ENCODE results near the gene CUBN. TPM values are rescaled to one million over a fixed set of nuclear protein-coding genes. Genes with fewer than 3 reads are reported as not detected.

CUBN gene
- total RNA-seq, 2 experiments from 2014 or later, result 0.25 to 0.43 TPM

- DNase-seq (no peak), ATAC-seq (no peak)
- no peaks in the 10 kb centered on the region for H3K36me3 Mint-ChIP-seq (ENCODE audit: low read depth)
- ChIA-PET CTCF (no interaction called here), POLR2A (no interaction called here)
- H3K9me3 Mint-ChIP-seq (ENCODE audit: low read depth), result peaks cover 10% of the 10 kb centered on the region
- no peak overlapping the region for H3K4me3 Mint-ChIP-seq
- no peaks in the 10 kb centered on the region for H3K27me3 Mint-ChIP-seq
- no peak overlapping the region for H3K27ac Mint-ChIP-seq
- intact Hi-C loops (cut with DNase I, micrococcal nuclease), result loop anchor here (5.0 kb wide), 2 partner anchors 284 to 364 kb away; no protein-coding TSS in a partner anchor
- peaks cover 13% of the 10 kb centered on the region for H3K4me1 Mint-ChIP-seq
These were observed 235.9 kb downstream of the CUBN start for GRCh38 chr10:16893664-16894063.

- Mint-ChIP-seq H3K4me3 (peak overlapping the region; percentile 56), H3K27me3 (no peaks in the 10 kb centered on the region), H3K36me3 (ENCODE audit: low read depth) (no peaks in the 10 kb centered on the region), H3K4me1 (peaks cover 13% of the 10 kb centered on the region), H3K27ac (peak overlapping the region; percentile 48), H3K9me3 (ENCODE audit: low read depth) (peaks cover 9% of the 10 kb centered on the region)
- ChIA-PET POLR2A (interaction anchor here (0.7 to 1.5 kb wide), 14 partner anchors 9 to 753 kb away, joined by 3 to 13 read pairs (median 6); partner anchors contain the start of genes RSU1, STAM, TRDMT1 and VIM), CTCF (interaction anchor here (0.6 to 1.4 kb wide), 5 partner anchors 16 to 365 kb away, joined by 3 to 5 read pairs (median 4); no protein-coding TSS in a partner anchor)
- peak; percentile 96 for ATAC-seq
- intact Hi-C loops (cut with DNase I, micrococcal nuclease), result loop anchor here (1.0 to 5.0 kb wide), 10 partner anchors 47 to 366 kb away; partner anchors contain the start of gene VIM (in 1 of the 2)
- DNase-seq, result peak; percentile 72
These were observed 238.0 kb downstream of the CUBN start for GRCh38 chr10:16891375-16892313.

GRCh38 chr10:16890691-16891090 is 238.9 kb downstream of the CUBN start:
- Mint-ChIP-seq H3K4me1 (peaks cover 13% of the 10 kb centered on the region), H3K27ac (no peak overlapping the region), H3K4me3 (no peak overlapping the region), H3K9me3 (ENCODE audit: low read depth) (peaks cover 2% of the 10 kb centered on the region), H3K27me3 (no peaks in the 10 kb centered on the region), H3K36me3 (ENCODE audit: low read depth) (no peaks in the 10 kb centered on the region)
- ChIA-PET CTCF (interaction anchor here (1.4 kb wide), 1 partner anchor 254 kb away, joined by 5 read pairs; no protein-coding TSS in a partner anchor), POLR2A (no interaction called here)
- DNase-seq (no peak), ATAC-seq (no peak)
- intact Hi-C loops (cut with DNase I, micrococcal nuclease), result loop anchor here (1.0 to 5.0 kb wide), 10 partner anchors 46 to 367 kb away; partner anchors contain the start of gene VIM (in 1 of the 2)

- Mint-ChIP-seq H3K36me3 (ENCODE audit: low read depth) (no peaks in the 10 kb centered on the region), H3K27ac (no peak overlapping the region), H3K4me1 (peaks cover 13% of the 10 kb centered on the region), H3K27me3 (no peaks in the 10 kb centered on the region), H3K9me3 (ENCODE audit: low read depth) (no peaks in the 10 kb centered on the region), H3K4me3 (no peak overlapping the region)
- ChIA-PET POLR2A (no interaction called here), CTCF (no interaction called here)
- ATAC-seq (no peak), DNase-seq (no peak)
- intact Hi-C loops (cut with DNase I, micrococcal nuclease), result no loop called here
These were observed 242.0 kb downstream of the CUBN start for GRCh38 chr10:16887565-16887964.

- H3K4me1 Mint-ChIP-seq, result peaks cover 2% of the 10 kb centered on the region
- H3K36me3 Mint-ChIP-seq (ENCODE audit: low read depth), result no peaks in the 10 kb centered on the region
- ChIA-PET POLR2A (no interaction called here), CTCF (interaction anchor here (1.5 kb wide), 1 partner anchor 371 kb away, joined by 3 read pairs; no protein-coding TSS in a partner anchor)
- H3K27ac Mint-ChIP-seq, result no peak overlapping the region
- DNase-seq, result no peak
- no peak for ATAC-seq
- intact Hi-C loops (cut with DNase I, micrococcal nuclease), result no loop called here
- no peaks in the 10 kb centered on the region for H3K9me3 Mint-ChIP-seq (ENCODE audit: low read depth)
- H3K4me3 Mint-ChIP-seq, result no peak overlapping the region
- no peaks in the 10 kb centered on the region for H3K27me3 Mint-ChIP-seq
These were observed 243.6 kb downstream of the CUBN start for GRCh38 chr10:16886031-16886430.

GRCh38 chr10:16884497-16884896 is 245.1 kb downstream of the CUBN start:
- no peaks in the 10 kb centered on the region for H3K9me3 Mint-ChIP-seq (ENCODE audit: low read depth)
- DNase-seq (no peak), ATAC-seq (no peak)
- no peaks in the 10 kb centered on the region for H3K36me3 Mint-ChIP-seq (ENCODE audit: low read depth)
- no peaks in the 10 kb centered on the region for H3K27me3 Mint-ChIP-seq
- intact Hi-C loops (cut with DNase I, micrococcal nuclease), result no loop called here
- ChIA-PET POLR2A (no interaction called here), CTCF (interaction anchor here (1.0 to 1.5 kb wide), 2 partner anchors 76 to 372 kb away, joined by 3 read pairs; no protein-coding TSS in a partner anchor)
- H3K27ac Mint-ChIP-seq, result no peak overlapping the region
- H3K4me3 Mint-ChIP-seq, result no peak overlapping the region
- H3K4me1 Mint-ChIP-seq, result no peaks in the 10 kb centered on the region

GRCh38 chr10:16883084-16883483 is 246.5 kb downstream of the CUBN start:
- intact Hi-C loops (cut with DNase I, micrococcal nuclease), result no loop called here
- ATAC-seq (no peak), DNase-seq (no peak)
- POLR2A ChIA-PET, result interaction anchor here (0.6 kb wide), 1 partner anchor 92 kb away, joined by 3 read pairs; no protein-coding TSS in a partner anchor
- Mint-ChIP-seq H3K27me3 (no peaks in the 10 kb centered on the region), H3K27ac (no peak overlapping the region), H3K36me3 (ENCODE audit: low read depth) (no peaks in the 10 kb centered on the region), H3K9me3 (ENCODE audit: low read depth) (no peaks in the 10 kb centered on the region), H3K4me1 (no peaks in the 10 kb centered on the region), H3K4me3 (no peak overlapping the region)
- CTCF ChIA-PET, result interaction anchor here (0.9 to 1.6 kb wide), 2 partner anchors 13 to 49 kb away, joined by 3 to 4 read pairs; no protein-coding TSS in a partner anchor

- no peak for ATAC-seq
- Mint-ChIP-seq H3K4me3 (no peak overlapping the region), H3K9me3 (ENCODE audit: low read depth) (no peaks in the 10 kb centered on the region), H3K36me3 (ENCODE audit: low read depth) (no peaks in the 10 kb centered on the region), H3K27me3 (no peaks in the 10 kb centered on the region), H3K4me1 (no peaks in the 10 kb centered on the region), H3K27ac (no peak overlapping the region)
- intact Hi-C loops (cut with DNase I, micrococcal nuclease), result no loop called here
- CTCF ChIA-PET, result interaction anchor here (0.7 to 1.7 kb wide), 5 partner anchors 9 to 83 kb away, joined by 3 to 5 read pairs (median 4); no protein-coding TSS in a partner anchor
- POLR2A ChIA-PET, result no interaction called here
- DNase-seq, result no peak
These were observed 259.3 kb downstream of the CUBN start for GRCh38 chr10:16870331-16870730.

- intact Hi-C loops (cut with DNase I, micrococcal nuclease), result no loop called here
- H3K27ac Mint-ChIP-seq, result no peak overlapping the region
- CTCF ChIA-PET, result interaction anchor here (0.7 to 1.3 kb wide), 2 partner anchors 15 to 48 kb away, joined by 3 to 4 read pairs; no protein-coding TSS in a partner anchor
- no peaks in the 10 kb centered on the region for H3K9me3 Mint-ChIP-seq (ENCODE audit: low read depth)
- no peaks in the 10 kb centered on the region for H3K27me3 Mint-ChIP-seq
- POLR2A ChIA-PET, result no interaction called here
- ATAC-seq (no peak), DNase-seq (no peak)
- no peaks in the 10 kb centered on the region for H3K36me3 Mint-ChIP-seq (ENCODE audit: low read depth)
- no peak overlapping the region for H3K4me3 Mint-ChIP-seq
- H3K4me1 Mint-ChIP-seq, result no peaks in the 10 kb centered on the region
These were observed 261.6 kb downstream of the CUBN start for GRCh38 chr10:16867990-16868389.

- H3K27me3 Mint-ChIP-seq, result no peaks in the 10 kb centered on the region
- intact Hi-C loops (cut with DNase I, micrococcal nuclease), result no loop called here
- H3K27ac Mint-ChIP-seq, result no peak overlapping the region
- H3K36me3 Mint-ChIP-seq (ENCODE audit: low read depth), result no peaks in the 10 kb centered on the region
- CTCF ChIA-PET, result interaction anchor here (0.7 to 1.3 kb wide), 2 partner anchors 9 to 15 kb away, joined by 3 to 4 read pairs; no protein-coding TSS in a partner anchor
- POLR2A ChIA-PET, result no interaction called here
- no peaks in the 10 kb centered on the region for H3K9me3 Mint-ChIP-seq (ENCODE audit: low read depth)
- no peak overlapping the region for H3K4me3 Mint-ChIP-seq
- no peaks in the 10 kb centered on the region for H3K4me1 Mint-ChIP-seq
- DNase-seq (no peak), ATAC-seq (no peak)
These were observed 262.1 kb downstream of the CUBN start for GRCh38 chr10:16867556-16867955.

GRCh38 chr10:16866541-16867275 is 262.9 kb downstream of the CUBN start:
- intact Hi-C loops (cut with DNase I, micrococcal nuclease), result no loop called here
- Mint-ChIP-seq H3K4me3 (no peak overlapping the region), H3K27me3 (no peaks in the 10 kb centered on the region), H3K27ac (no peak overlapping the region), H3K4me1 (no peaks in the 10 kb centered on the region), H3K9me3 (ENCODE audit: low read depth) (no peaks in the 10 kb centered on the region), H3K36me3 (ENCODE audit: low read depth) (no peaks in the 10 kb centered on the region)
- ChIA-PET POLR2A (no interaction called here), CTCF (interaction anchor here (1.3 kb wide), 1 partner anchor 14 kb away, joined by 4 read pairs; no protein-coding TSS in a partner anchor)
- DNase-seq (no peak), ATAC-seq (no peak)
